Measurements from ENCODE around the gene MSI2.

GRCh38 chr17:57461082-57461481 is 204.8 kb downstream of the MSI2 start:
- TF ChIP-seq CTCF (IDR thresholded peaks at IDR 0.05) (no peak), POLR2AphosphoS5 (IDR thresholded peaks at IDR 0.05) (no peak)

Data from suprapubic skin (tissue), 3 donors.